HG03135 (cell line): ENCODE data around the gene SPIN1.

Source experiments
- ATAC-seq: cut with Tn5 transposase; IDR thresholded peaks from one replicate; pipeline ENCODE4 v1.9.1; 2021; ENCODE audit warnings: mild to moderate bottlenecking, moderate library complexity; ENCODE audit not compliant: unreplicated experiment

SPIN1 gene

GRCh38 chr9:88387552-88388202 is 567 bp upstream of the SPIN1 start:
- peak; percentile 9 for ATAC-seq

DNA sequence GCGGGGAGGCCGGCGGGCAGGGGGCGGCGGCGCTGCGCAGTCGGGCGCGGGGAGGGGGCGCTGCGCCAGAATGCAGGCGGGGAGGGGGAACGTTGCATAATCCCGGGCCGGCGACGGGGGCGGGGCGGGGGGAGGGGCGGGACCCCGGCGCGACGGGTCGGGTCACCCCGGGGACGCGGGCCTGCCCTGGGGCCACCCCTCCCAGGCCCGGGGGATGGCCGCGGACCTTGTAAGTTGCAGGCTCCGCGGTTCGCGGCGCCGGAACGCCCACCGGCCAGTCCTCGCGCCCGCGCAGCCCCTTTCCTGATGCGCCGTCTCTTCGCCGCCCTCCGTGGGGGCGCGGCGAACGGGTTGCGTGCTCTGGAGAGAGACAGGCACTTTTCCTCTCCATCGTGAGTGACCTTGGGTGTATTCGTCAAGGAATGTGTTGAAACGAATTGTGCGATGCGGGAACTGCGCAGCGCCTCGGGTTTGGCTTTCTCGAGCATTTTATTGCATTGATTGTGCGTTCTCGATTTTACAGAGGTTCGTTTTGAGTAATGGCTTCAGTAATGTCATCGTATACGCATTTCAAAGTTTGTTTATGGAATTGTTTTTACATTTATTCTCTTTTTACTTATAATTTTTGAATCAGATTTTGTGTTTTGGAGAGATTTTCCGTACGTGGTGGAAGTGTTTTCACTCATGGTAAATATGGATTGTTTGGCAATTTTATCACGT is 802 bp downstream of the SPIN1 start:
- peak; percentile 29 for ATAC-seq

GRCh38 chr9:88390371-88390990 is 2.2 kb downstream of the SPIN1 start:
- no peak for ATAC-seq

- ATAC-seq = no peak
Measured at GRCh38 chr9:88391236-88391635, 3.0 kb downstream of the SPIN1 start.

DNA sequence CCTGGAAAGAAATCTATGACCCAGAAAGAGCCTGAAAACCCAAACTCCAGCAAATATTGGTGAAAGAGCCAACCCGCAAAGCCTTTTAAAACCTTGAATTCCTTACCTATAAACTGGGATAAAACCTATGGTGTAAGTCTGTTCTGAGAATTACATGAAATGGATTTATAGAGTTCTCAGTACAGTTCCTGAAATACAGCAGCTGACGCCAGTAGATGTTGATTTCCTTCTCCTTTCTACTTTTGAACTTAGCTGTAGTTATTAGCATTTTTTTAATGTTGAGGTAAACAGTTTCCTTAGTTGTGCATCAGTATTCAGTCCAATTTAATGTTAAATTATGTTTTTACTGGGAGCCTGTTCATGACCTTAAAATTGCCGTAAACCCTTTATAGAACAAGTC is 3.7 kb downstream of the SPIN1 start:
- no peak for ATAC-seq

GRCh38 chr9:88392549-88392948 is 4.3 kb downstream of the SPIN1 start:
- ATAC-seq = no peak

- no peak for ATAC-seq
Measured at GRCh38 chr9:88396836-88397577, 8.8 kb downstream of the SPIN1 start.

GRCh38 chr9:88398016-88398415 is 9.8 kb downstream of the SPIN1 start:
- ATAC-seq = no peak

- no peak for ATAC-seq
Measured at GRCh38 chr9:88399966-88400365, 11.7 kb downstream of the SPIN1 start.

DNA sequence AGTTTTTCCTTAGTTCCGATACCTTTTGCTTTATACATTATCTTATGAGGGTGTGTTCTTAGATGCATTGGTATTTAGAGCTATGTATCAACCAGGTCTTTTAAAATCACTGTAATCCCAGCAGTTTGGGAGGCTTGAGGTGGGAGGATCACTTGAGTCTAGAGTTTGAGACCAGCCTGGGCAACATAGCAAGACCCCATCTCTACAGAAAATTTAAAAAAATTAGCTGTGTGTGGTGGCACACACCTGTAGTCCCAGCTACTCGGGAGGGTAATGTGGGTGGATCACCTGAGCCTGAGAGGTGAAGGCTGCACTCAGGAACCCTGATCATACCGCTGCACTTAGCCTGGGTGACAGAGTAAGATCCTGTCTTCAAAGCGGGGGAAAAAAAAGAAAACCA is 15.1 kb downstream of the SPIN1 start:
- ATAC-seq = no peak

DNA sequence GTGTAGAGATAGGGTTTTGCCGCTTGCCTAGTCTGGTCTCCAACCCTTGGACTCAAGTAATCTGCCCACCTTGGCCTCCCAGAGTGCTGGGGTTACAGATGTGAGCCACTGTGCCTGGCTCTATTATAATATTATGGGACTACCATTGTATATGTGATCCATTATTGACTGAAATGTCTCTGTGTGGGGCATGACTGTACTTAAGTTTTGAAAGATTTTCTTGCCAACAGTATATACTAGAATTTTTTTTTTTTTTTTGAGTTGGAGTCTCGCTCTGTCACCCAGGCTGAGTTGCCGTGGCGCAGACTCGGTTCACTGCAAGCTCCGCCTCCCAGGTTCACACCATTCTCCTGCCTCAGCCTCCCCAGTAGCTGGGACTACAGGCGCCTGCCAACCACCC is 17.8 kb downstream of the SPIN1 start:
- no peak for ATAC-seq

DNA sequence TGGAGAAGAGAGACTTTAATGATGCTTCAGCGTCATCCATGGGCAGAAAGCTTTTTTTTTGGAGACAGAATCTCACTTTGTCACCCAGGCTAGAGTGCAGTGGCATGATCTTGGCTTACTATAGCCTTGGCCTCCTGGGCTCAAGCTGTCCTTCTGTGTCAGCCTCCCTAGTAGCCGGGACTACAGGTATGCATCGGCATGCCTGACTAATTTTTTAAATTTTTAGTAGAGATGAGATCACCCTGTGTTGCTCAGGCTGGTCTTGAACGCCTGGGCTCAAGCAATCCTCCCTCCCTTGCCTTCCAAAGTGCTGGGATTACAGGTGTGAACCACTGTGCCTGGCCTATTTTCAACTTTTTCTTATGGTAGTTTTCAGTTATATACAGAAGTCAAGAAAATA is 23.2 kb downstream of the SPIN1 start:
- no peak for ATAC-seq

GRCh38 chr9:88414298-88414697 is 26.1 kb downstream of the SPIN1 start:
- no peak for ATAC-seq

DNA sequence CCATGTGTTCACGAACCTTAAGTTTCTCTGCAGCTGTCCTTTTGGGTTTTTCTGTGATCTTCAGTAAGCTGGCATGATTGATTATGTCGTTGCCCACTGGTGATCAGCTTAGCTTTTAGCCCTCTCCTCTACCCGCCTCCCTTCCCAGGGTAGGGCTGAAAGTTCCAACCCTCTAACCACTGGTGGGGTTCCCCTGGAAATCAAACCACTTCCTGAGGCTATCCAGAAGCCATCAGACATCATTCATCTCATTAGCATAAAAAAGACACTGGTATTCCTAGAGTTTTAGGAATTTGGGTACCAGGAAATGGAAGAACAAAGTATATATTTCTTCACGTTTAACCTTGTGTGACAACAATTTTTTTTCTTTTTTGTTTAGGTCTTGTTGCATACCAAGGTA is 29.8 kb downstream of the SPIN1 start:
- ATAC-seq = no peak

DNA sequence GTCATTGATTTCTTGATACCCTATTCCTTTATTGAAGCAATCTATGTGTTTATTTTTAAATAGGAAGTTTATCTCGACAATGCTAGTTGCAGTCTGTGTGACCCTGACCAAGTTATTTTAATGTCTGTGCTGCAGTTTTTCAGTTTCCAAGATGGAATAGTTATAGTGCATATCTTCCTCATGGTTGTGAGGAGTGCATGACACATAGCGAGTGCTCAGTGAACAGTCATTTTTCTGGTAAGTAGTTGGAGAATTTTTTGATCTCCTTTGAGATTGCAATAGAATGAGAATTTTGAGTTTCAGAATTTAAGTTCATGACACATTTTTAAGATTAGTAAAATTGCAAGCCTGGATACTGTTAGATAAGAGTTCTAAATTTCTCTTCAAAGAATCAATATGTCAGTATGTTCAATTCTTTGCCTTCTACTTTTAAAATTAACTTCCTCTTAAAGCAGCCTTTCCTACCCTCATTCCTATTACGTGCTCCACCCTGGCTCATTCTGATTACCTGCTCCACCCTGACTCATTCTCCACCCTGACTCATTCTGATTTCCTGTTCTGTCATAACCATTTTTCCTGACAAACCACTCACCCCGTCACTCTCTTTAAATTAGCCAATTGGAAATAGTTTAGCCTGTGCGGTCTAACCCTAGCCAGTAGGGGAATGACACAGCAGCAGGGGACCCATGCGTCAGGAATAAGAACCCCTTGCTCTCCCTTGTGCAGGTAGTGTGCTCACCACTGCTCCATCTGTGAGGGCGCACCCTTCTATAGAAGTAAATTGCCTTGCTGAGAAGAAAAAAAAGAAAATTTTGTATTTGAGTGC is 30.7 kb downstream of the SPIN1 start:
- no peak for ATAC-seq

- no peak for ATAC-seq
Measured at GRCh38 chr9:88420227-88420626, 32.0 kb downstream of the SPIN1 start.

DNA sequence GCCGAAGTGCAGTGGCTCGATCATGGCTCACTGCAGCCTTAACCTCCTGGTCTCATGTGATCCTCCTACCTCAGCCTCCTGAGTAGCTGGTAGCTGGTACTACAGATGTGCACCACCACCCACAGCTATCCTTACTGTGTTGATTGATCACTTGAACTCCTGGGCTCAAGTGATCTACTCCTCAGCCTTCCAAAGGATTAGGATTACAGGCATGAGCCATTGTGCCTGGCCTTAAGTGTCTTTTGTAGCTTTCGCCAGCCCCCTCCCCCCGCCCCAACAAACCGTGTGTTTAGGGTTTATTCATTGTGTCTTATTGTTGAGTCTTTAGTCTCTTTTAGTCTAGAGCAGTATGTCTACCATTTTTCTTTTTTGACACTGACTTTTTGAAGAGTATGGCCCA is 33.1 kb downstream of the SPIN1 start:
- ATAC-seq = no peak

GRCh38 chr9:88425538-88425950 is 37.3 kb downstream of the SPIN1 start:
- ATAC-seq = no peak

- no peak for ATAC-seq
Measured at GRCh38 chr9:88426651-88427050, 38.4 kb downstream of the SPIN1 start.

DNA sequence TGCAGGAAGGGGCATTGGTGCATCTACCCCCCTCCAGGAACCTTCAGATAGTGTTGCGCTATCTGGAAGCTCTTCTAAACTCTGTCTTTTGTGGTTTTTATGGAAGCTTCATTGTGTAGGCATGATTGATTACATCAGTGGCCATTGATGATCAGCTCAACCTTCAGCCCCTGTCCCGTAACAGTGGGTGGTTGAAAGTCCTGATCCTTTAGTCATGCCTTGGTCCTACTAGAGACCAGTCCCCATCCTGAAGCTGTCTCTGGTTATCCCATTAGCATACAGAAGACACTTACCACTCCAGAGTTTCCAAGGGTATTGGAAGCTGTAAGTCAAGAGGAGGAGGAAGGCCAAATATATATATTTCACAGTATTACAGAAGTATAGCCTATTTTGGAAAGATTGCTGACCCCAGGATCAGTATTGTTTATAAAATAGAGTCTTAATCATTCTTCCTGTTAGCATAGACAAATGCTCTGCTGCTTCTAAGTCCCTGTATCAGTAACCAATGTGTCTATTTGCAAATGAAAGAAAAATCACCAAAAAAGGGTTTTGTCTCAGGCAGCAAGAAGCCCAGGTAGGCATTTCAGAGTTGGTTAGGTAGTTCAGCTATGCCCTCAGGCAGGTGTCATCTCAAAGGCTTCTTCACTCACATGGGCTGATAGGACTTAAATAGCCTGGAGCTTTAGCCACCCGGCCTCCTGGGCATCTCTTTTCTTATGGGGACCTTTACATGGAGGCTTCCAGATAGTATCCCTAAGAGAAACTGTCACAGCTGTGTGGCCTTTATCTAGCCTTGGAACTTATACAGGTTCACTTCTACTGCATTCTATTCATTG is 41.6 kb downstream of the SPIN1 start:
- ATAC-seq = no peak
